HG02763 (cell line): ENCODE measurements around the gene NDUFS2.
"Not testable (repeated sequence)": the region's sequence is repeated elsewhere in the genome, so short reads cannot be mapped to it uniquely, and the experiment has no call there.

Experiments used
- ATAC-seq: cut with Tn5 transposase; IDR thresholded peaks from one replicate; pipeline ENCODE4 v1.9.1; 2021; ENCODE audit warnings: mild to moderate bottlenecking, moderate library complexity; ENCODE audit not compliant: unreplicated experiment

Gene NDUFS2

DNA sequence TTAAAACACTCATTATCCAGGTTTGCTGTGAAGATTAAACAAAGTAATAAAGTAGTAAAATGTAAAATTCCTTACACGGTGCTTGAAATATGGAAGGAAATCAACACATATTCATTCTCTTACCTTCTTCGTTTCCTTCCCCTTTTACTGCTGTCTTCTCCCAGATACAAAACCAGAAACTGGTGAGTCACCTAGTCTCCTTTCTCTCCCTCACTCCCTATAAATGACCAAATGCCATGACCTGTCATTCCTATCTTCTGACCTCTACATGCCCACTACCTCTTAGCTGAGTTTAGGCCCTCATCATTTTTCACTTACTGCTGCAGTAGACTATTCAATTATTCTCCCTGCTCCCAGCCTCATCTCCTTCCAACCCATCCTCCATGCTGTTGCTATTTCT lies 40.1 kb downstream of the NDUFS2 start:
- no peak for ATAC-seq

GRCh38 chr1:161244888-161245287 lies 42.7 kb downstream of the NDUFS2 start:
- no peak for ATAC-seq

DNA sequence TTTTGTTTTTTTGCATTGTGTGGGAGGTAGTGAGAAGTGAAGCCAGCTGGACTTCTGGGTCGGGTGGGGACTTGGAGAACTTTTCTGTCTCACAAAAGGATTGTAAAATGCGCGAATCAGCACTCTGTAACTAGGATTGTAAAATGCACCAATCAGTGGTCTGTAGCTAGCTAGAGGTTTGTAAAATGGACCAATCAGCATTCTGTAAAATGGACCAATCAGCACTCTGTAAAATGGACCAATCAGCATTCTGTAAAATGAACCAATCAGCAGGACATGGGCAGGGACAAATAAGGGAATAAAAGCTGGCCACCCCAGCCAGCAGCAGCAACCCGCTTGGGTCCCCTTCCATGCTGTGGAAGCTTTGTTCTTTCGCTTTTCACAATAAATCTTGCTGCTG lies 47.9 kb downstream of the NDUFS2 start:
- ATAC-seq: not testable (repeated sequence)

DNA sequence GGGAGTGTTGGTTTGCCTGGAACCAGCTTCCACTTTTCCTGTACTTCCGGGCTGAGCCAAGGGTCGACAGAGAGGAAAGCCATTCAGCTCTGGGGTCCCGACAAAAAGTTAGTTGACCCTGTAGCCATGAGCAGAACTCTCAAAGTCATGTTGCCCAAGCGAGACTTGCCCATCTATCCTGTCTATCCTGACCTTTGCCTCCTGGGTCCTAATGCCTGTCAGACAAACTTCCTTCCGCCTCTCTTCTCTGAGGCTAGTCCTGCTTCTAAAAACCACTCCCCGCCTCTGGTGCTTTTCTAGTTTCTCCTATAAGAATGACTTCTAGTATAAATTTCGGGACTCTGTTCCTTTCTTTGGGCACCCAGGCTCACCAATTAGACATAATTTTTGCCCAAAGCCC lies 48.7 kb downstream of the NDUFS2 start:
- no peak for ATAC-seq

DNA sequence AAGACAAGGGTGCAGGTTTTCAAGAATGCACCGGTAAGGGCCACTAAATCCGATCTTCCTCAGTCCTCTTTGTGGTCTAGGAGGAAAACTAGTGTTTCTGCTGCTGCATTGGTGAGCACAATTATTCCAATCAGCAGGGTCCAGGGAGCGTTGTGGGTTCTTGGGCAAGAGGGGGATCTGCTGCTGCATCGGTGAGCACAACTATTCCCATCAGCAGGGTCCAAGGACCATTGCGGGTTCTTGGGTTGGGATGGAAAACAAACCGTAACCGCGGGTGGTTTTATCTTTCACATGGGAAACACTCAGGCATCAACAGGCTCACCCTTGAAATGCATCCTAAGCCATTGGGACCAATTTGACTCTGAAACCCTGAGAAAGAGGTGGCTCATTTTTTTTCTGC lies 49.4 kb downstream of the NDUFS2 start:
- ATAC-seq: no peak

DNA sequence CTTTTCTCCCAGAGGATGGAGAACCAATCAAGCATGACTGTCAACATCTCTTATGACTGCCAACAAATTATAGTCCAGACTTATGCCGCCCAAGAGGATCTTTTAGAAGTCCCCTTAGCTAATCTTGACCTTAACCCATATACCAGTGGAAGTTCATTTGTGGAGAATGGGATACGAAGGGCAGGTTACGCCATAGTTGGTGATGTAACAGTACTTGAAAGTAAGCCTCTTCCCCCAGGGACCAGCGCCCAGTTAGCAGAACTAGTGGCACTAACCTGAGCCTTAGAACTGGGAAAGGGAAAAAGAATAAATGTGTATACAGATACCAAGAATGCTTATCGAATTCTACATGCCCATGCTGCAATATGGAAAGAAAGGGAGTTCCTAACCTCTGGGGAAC lies 53.1 kb downstream of the NDUFS2 start:
- not testable (repeated sequence) for ATAC-seq

- ATAC-seq: not testable (repeated sequence)
Measured at GRCh38 chr1:161255955-161256520, 53.9 kb downstream of the NDUFS2 start.

DNA sequence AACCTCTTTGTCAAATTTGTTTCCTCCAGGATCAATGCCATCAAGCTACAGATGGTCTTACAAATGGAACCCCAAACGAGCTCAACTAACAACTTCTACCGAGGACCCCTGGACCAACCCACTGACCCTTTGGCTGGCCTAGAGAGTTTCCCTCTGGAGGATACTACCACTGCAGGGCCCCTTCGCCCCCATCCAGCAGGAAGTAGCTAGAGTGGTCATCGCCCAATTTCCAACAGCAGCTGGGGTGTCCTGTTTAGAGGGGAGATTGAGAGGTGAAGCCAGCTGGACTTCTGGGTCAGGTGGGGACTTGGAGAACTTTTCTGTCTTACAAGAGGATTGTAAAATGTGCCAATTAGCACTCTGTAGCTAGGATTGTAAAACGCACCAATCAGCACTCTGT lies 54.9 kb downstream of the NDUFS2 start:
- ATAC-seq: not testable (repeated sequence)

DNA sequence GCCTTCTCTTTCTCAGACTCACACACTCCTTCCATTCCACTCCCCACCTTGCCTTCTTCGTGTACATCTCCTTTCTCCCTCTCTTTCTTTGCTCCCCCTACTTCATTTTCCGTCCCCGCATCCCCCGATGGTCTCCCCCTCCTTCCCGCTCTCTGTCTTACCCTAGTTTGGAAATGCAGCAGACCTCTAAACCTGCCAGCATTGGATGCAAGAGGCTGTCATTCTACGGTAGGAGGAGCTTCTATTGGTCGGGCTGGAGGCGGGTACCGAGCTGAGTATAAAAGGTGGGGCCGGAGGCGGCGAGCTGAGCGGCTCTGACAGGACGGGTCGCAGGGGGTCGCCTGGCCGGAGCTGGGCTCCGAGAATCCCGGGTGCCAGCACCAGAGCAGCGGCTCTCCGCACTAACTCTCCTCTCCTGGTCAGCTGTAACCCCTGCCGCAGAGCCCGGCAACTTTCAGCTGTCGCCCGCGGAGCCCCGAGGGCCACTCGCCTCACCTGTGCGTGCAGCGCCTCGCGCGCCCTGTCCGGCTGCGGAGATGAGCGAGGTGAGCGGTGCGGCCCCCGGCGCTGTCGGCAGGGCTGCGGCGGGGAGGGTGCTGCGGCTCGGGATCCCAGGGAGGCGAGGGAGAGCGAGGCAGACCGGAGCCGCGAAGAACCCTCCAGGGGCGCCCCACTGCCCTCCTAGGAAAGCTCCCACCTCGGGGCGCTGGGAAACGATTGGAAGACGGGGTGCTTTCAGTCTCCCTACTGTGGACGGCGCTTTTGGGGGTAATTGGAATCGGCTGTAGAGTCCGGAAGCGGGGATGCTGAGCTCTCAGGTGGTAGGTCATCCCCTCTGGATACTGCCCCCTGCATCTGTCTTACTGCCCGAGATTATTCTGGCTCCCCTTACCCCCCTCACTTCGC lies 56.5 kb downstream of the NDUFS2 start, which contains the start of gene PCP4L1:
Gene PCP4L1, plus strand, starts transcription at position 307 of the 906 bp plus-strand sequence. Its CDS starts 230 bp downstream, at position 537.
- ATAC-seq: no peak

DNA sequence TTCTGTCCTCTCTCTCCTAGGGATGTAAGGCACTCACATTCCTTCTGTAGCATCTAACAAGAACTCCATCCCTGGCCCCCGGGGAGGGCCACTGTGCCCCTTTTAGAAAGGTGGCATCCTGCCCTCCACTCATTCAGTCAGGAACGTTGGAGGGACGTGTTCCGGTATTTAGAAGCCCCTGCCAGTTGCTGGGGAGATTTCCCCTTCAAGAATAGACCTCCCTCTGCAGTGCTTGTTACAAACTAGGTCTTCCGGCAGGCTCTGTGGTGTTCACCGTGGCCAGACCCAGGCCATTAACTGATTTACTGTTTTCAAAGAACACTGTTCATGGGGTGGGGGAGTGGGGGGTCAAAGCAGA lies 57.2 kb downstream of the NDUFS2 start:
- no peak for ATAC-seq

DNA sequence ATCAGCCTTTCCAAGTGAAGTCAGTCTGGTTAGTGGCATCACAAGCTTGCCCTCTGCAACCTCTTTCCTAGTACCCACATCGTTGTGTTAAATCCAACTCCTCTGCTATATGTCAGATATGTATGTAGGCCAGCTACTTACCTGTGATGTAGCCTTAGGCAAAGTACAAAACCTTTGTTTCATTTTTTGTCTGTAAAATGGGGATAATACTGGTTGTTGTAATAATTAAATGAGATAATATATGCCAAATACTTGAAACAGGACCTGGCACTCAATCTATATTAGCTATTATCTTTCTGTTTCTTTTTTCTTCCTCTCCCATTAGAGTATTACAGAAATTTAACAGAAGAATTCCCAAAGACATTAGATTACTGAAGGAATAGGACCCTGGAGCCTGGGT lies 57.6 kb downstream of the NDUFS2 start:
- no peak for ATAC-seq

DNA sequence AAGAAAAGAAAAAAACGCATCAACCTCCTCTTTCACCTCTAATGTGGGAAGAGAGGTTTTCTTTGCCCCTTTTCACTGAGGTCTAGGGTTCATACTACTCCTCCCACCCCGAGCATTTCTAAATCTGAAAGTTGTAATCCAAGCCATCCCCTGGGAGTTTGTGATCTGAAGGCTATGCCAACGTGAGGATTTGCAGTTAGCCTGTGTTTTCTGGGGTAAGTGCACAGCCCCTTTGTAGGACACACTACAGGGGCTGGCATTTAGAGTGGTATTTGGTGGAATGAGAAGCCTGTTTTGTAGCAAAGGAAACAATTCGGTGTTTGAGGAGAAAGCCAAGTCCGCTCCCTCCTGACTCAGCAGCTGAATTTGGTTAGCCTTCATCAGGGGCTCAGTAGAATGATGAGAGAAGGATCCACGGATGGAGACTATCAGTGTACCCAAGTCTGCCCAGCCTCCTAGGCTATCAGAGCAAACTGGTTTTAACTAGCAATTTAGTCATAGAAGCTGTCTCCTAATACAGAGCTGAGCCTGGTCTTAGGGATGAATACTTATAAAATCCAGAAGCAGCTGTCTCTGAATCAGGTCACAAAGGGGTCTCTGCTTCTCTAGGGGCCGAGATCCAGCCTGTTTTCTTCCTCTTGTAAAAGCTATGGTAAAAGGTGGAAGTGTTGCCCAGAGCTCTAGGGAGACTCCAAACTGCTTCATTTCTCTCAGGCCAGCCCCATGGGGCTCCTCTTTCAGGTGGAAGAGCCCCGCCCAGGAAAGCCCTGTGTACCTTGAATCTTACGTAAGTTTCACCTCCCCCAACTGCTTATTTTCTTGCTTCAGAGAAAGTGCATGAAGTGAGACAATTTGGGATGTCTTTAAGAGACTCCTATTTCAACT lies 58.5 kb downstream of the NDUFS2 start:
- no peak for ATAC-seq

GRCh38 chr1:161261261-161262235 lies 59.4 kb downstream of the NDUFS2 start:
- no peak for ATAC-seq
